GM23338 (cell line): ENCODE data around the gene DOCK2.

ENCODE experiments used
- CTCF ChIP-seq, 2 experiments: fragments of 200-600 bp in 1 of 2; sonication (generic) in 1 of 2; conservative IDR thresholded peaks; 2 replicates each; pipeline versions ENCODE4 v1.5.1 to v1.6.1; 2016 to 2017; ENCODE audit warnings: antibody characterized with exemption in 2 of 2, low read depth in 2 of 2, mild to moderate bottlenecking in 2 of 2, moderate library complexity in 1 of 2
- EZH2 ChIP-seq: fragments of 200-600 bp; sonication (generic); IDR thresholded peaks from one replicate; pipeline ENCODE4 v1.8.0; 2017; ENCODE audit warnings: antibody characterized with exemption, mild to moderate bottlenecking, low read depth; ENCODE audit not compliant: unreplicated experiment

GRCh38 chr5:169873642-169874041 is 236.6 kb downstream of the DOCK2 start:
- no peak for TF ChIP-seq CTCF (conservative IDR thresholded peaks at IDR 0.05; ENCODE audit: low read depth in 2 of 2)
- TF ChIP-seq EZH2, result no peak
